Parathyroid adenoma (tissue), 2 donors: ENCODE results near the gene TKT.

ENCODE experiments used
- H2AFZ ChIP-seq: fragments of 300-600 bp; sonication (generic); one replicate; pipeline ENCODE4 v1.7.0; 2017; ENCODE audit warnings: antibody characterized with exemption, mild to moderate bottlenecking
- H3K27ac ChIP-seq: fragments of 300-600 bp; sonication (generic); one replicate; pipeline ENCODE4 v1.7.0; 2017
- H3K27me3 ChIP-seq: fragments of 300-600 bp; sonication (generic); one replicate; pipeline ENCODE4 v1.7.0; 2017; ENCODE audit warnings: low read length; ENCODE audit not compliant: control insufficient read depth, insufficient read depth
- H3K36me3 ChIP-seq: fragments of 300-600 bp; sonication (generic); one replicate; pipeline ENCODE4 v1.7.0; 2017; ENCODE audit warnings: low read length; ENCODE audit not compliant: control insufficient read depth, insufficient read depth
- H3K4me1 ChIP-seq: fragments of 300-600 bp; sonication (generic); one replicate; pipeline ENCODE4 v1.7.0; 2017; ENCODE audit warnings: control low read depth
- H3K4me2 ChIP-seq: fragments of 300-600 bp; sonication (generic); one replicate; pipeline ENCODE4 v1.7.0; 2017; ENCODE audit warnings: low read length
- H3K4me3 ChIP-seq: fragments of 300-600 bp; sonication (generic); one replicate; pipeline ENCODE4 v1.7.0; 2017; ENCODE audit warnings: low read depth, low read length
- H3K79me2 ChIP-seq: fragments of 300-600 bp; sonication (generic); one replicate; pipeline ENCODE4 v1.7.0; 2017; ENCODE audit warnings: control low read depth
- H3K9ac ChIP-seq: fragments of 300-600 bp; sonication (generic); one replicate; pipeline ENCODE4 v1.7.0; 2017; ENCODE audit warnings: mild to moderate bottlenecking
- H3K9me3 ChIP-seq: fragments of 300-600 bp; sonication (generic); one replicate; pipeline ENCODE4 v1.7.0; 2017; ENCODE audit warnings: low read length; ENCODE audit not compliant: control insufficient read depth
- CTCF ChIP-seq: fragments of 300-600 bp; sonication (generic); IDR thresholded peaks from one replicate; pipeline ENCODE4 v1.7.0; 2017; ENCODE audit warnings: antibody characterized with exemption, mild to moderate bottlenecking
- donor health status: primary hyperparathyroidism.

TKT gene

GRCh38 chr3:53182764-53183355 is 73.0 kb downstream of the TKT start:
- Histone ChIP-seq H2AFZ (no peak overlapping the region), H3K36me3 (no peaks in the 10 kb centered on the region), H3K9ac (no peak overlapping the region), H3K27ac (no peak overlapping the region), H3K4me2 (no peak overlapping the region), H3K4me1 (no peaks in the 10 kb centered on the region), H3K27me3 (no peaks in the 10 kb centered on the region), H3K4me3 (no peak overlapping the region), H3K79me2 (no peaks in the 10 kb centered on the region), H3K9me3 (no peaks in the 10 kb centered on the region)
- TF ChIP-seq CTCF = no peak

GRCh38 chr3:53181528-53181927 is 74.3 kb downstream of the TKT start:
- Histone ChIP-seq H3K79me2 (no peaks in the 10 kb centered on the region), H3K4me2 (no peak overlapping the region), H3K4me3 (no peak overlapping the region), H3K9ac (no peak overlapping the region), H3K9me3 (no peaks in the 10 kb centered on the region), H2AFZ (no peak overlapping the region), H3K27ac (no peak overlapping the region), H3K4me1 (no peaks in the 10 kb centered on the region), H3K36me3 (no peaks in the 10 kb centered on the region), H3K27me3 (no peaks in the 10 kb centered on the region)
- TF ChIP-seq CTCF = no peak

DNA sequence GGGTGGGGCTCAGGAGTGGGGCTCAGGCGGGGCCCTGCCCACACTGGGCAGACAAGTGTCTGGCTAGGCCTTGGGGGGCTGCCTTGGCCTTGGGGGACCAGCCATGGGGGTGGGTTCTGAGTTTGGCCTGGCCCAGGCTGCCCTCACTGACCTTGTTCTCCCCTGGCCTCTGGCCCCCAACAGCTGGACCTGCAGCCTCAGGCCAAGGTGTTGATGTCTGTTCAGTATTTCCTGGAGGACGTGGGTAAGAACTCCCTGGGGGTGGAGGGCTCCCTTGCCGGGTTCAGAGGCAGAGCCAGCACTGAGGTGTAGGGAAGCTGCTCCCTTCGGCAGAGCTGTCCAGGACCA is 74.8 kb downstream of the TKT start:
- Histone ChIP-seq H3K36me3 (no peaks in the 10 kb centered on the region), H3K27ac (no peak overlapping the region), H3K9ac (no peak overlapping the region), H3K4me3 (no peak overlapping the region), H3K79me2 (no peaks in the 10 kb centered on the region), H3K27me3 (no peaks in the 10 kb centered on the region), H3K4me2 (no peak overlapping the region), H2AFZ (no peak overlapping the region), H3K9me3 (no peaks in the 10 kb centered on the region), H3K4me1 (no peaks in the 10 kb centered on the region)
- TF ChIP-seq CTCF = no peak

DNA sequence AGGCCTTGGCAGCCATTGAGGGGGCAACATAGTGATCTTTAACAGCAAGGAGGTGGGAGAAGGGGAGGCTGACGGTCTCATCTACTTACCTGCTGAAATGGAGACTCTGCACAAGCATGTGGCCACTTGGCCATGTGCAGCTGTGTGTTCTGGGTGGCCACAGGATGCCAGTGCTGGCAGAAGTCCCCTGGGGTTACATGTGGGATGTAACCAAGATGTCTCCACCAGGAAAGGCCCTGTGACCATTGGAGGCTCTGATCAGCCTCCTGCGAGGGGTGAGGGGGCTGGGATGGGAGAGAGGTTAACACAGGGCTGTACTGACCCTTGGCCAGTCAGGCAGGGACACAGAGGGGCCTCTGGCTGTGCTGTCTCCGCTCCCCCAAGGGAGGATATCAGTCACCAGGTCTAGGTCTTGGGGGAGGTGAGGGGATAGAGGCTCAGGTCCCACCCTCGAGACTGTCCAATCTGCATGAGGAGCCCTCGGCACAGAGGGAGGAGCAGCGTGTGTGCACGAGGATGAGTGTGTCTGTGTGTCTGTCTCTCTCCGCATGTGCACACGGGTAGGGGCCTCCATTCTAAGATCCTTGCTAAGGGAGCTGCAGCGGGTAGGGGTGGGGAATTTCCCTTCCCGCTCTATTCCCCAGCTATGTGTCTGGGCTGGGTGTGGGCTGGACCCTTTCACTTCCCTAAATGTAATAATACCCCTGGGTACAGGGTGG is 75.4 kb downstream of the TKT start:
- no peaks in the 10 kb centered on the region for H3K27me3 ChIP-seq
- no peak overlapping the region for H3K4me3 ChIP-seq
- H3K36me3 ChIP-seq = no peaks in the 10 kb centered on the region
- no peaks in the 10 kb centered on the region for H3K9me3 ChIP-seq
- no peaks in the 10 kb centered on the region for H3K4me1 ChIP-seq
- no peak overlapping the region for H3K9ac ChIP-seq
- no peak overlapping the region for H2AFZ ChIP-seq
- no peak for TF ChIP-seq CTCF
- H3K79me2 ChIP-seq = no peaks in the 10 kb centered on the region
- no peak overlapping the region for H3K4me2 ChIP-seq
- H3K27ac ChIP-seq = no peak overlapping the region

DNA sequence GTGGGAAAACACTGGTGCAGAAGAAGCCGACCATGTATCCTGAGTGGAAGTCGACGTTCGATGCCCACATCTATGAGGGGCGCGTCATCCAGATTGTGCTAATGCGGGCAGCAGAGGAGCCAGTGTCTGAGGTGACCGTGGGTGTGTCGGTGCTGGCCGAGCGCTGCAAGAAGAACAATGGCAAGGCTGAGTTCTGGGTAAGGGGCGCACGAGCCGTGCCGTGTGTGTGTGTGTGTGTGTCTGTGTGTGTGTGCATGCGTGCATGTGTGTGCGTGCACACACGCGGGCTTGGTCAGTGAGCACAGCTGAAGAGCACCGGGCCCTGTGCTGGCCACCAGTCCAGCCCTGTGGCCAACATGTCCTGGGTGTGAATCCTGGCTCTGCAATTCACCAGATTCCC is 76.2 kb downstream of the TKT start:
- no peak for TF ChIP-seq CTCF
- H3K27me3 ChIP-seq = no peaks in the 10 kb centered on the region
- H3K27ac ChIP-seq = no peak overlapping the region
- no peak overlapping the region for H2AFZ ChIP-seq
- H3K4me3 ChIP-seq = no peak overlapping the region
- H3K4me2 ChIP-seq = no peak overlapping the region
- no peaks in the 10 kb centered on the region for H3K9me3 ChIP-seq
- H3K9ac ChIP-seq = no peak overlapping the region
- H3K36me3 ChIP-seq = no peaks in the 10 kb centered on the region
- H3K79me2 ChIP-seq = peaks cover 2% of the 10 kb centered on the region
- no peaks in the 10 kb centered on the region for H3K4me1 ChIP-seq
